Vagina (tissue), 2 donors: ENCODE results near the gene TRIM13.
A peak's percentile ranks its signal among the peaks of the same experiment; 100 is the strongest.

ENCODE experiments used
- CTCF ChIP-seq, 3 experiments: fragments of 450-650 bp in 2 of 3; fragments of 200-600 bp in 1 of 3; sonication (generic) in 1 of 3; IDR thresholded peaks; one replicate each; pipeline ENCODE4 v1.5.1; 2017 to 2019; ENCODE audit warnings: antibody characterized with exemption in 3 of 3, mild to moderate bottlenecking in 2 of 3, moderate library complexity in 2 of 3
- POLR2A ChIP-seq, 2 donors: fragments of 450-650 bp; IDR thresholded peaks; one replicate each; pipeline ENCODE4 v1.6.1; 2017; ENCODE audit warnings: antibody characterized with exemption in 2 of 2, mild to moderate bottlenecking in 2 of 2, moderate library complexity in 2 of 2

GRCh38 chr13:49996951-49997895 is at the start of gene TRIM13:
- TF ChIP-seq POLR2A (IDR thresholded peaks at IDR 0.05) (peak in 1 of 2 donors; percentile 71), CTCF (IDR thresholded peaks at IDR 0.05) (peak in 2 of 3 experiments; percentile 51 to 69)
